HG02798 (cell line): ENCODE data around the gene USP13.
"Not testable (repeated sequence)": the region's sequence is repeated elsewhere in the genome, so short reads cannot be mapped to it uniquely, and the experiment has no call there.

Experiments
- ATAC-seq: cut with Tn5 transposase; IDR thresholded peaks from one replicate; pipeline ENCODE4 v1.9.1; 2021; ENCODE audit warnings: mild to moderate bottlenecking; ENCODE audit not compliant: unreplicated experiment, poor library complexity

Gene USP13

DNA sequence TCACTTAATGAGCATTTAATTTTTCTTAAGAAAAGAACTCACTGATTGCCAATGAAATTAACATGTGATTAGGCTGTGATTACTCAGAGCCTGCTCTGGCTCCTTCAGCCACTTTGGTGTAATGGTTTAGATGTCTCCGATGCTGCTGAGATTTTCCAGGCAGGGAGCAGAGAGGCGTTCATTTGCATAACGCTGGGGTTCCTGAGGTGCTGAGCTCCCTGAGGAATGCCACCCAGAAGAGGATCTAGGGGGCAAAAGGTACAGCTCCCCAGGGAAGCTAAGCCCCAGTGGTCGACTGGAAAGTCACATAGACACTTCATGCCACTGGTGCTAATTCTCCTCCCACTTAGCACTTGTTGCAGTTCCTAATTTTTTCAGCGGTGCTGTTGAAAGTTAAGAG lies 119.5 kb downstream of the USP13 start:
- no peak for ATAC-seq

DNA sequence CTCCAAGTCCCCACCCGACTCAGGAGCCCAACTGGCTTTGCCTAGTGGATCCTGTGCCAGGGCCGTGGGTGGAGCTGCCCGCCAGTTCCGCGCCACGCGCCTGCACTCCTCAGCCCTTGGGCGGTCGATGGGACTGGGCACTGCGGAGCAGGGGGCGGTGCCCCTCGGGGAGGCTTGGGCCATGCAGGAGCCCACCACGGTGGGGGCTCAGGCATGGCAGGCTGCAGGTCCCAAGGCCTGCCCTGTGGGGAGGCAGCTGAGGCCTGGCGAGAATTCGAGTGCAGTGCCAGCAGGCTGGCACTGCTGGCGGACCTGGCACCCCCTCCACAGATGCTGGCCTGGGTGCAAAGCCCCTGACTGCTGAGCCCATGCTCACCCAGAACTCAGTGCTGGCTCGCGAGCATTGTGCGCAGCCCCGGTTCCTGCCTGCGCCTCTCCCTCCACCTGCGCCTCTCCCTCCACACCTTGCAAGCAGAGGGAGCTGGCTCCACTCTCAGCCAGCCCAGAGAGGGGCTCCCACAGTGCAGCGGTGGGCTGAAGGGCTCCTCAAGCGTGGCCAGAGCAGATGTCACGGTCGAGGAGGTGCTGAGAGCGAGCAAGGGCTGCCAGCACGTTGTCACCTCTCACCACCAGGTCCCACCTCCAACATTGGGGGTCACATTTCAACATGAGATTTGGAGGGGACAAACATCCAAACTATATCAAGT lies 122.7 kb downstream of the USP13 start:
- ATAC-seq = no peak

DNA sequence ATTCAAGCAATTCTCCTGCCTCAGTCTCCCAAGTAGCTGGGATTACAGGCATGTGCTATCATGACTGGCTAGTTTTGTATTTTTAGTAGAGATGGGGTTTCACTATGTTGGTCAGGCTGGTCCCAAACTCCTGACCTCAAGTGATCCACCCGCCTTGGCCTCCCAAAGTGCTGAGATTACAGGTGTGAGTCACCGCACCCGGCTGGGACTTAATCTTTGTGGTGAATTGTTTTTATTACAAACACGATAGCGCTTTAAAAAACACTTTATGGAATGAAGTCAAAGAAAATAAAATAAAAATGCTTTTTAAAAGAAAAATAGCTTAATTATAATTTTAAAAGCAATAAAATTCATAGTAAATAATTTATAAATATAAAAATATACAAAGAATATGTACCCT lies 130.0 kb downstream of the USP13 start:
- not testable (repeated sequence) for ATAC-seq

DNA sequence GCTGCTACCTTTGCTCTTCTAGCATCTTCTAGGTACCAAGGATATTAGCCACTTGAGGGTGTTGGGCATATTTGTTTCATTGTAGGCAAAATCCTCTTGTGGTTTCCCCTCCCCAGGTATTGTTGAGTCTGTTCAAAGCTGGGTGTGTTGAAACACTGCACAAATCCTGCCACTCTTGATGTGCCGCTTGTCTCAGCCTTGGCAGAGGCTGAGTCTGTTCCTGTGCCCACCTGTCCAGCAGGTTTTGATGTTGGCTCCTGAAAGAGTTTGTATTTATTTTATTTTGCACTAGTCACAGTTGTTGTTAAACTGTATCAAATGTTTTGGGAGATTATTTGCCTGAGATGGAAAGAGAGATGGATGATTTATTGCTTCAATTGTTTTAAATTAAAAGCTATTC lies 136.2 kb downstream of the USP13 start:
- no peak for ATAC-seq

DNA sequence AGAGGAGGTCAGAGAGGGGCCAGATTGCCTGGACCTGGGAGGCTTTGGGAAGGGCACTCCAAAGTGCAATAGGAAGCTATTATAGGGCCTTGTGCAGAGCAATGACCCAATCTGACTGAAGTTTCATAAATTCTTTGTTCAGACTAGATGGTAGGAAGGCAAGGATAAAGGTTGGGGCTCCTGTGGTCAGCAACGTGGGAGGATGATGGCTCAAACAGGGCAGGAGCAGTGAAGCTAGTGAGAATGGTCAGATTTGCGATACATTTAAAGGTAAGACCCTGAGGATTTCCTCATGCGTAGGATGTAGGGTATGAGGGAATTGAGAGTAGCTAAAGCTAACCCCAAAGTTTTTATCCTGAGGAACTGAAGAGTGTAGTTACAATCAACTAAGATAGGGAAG lies 139.0 kb downstream of the USP13 start:
- ATAC-seq = no peak

DNA sequence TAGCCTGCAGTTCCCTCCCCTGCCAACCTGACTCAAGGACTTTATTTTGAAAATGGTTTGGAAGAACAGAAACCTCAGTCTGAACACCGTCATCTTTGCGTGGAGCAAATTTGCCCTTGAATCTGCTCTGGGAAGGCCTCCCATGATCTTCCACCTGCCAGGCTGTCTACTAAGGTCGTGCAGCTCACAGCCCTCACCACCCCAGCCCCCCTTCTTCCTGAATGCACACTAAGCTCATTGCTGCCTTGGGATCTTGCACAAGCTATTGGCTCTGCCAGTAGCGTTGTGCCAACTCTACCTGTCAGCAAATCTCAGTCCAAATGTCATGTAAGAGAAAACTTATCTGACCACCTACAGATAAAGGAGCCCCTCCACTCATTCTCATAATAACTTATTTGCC lies 141.5 kb downstream of the USP13 start:
- no peak for ATAC-seq

DNA sequence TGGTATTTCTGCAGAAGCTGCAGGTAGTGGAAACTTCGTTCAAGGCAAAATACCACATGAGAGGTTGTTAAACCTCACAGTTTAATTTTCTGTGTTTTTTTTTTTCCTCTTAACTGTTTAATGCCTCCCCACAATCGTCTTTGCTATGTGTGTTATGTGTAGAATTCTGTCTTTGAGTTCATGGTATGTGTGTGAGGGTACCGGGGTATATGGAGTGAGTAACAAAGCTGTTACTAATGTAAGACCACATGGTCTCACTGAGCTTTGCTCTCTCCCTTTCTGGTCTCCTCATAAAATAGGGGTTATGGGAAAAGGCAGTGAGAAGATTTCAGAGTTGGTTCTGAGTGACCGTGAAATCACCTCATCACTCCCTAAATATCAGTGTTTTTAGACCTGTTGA lies 143.6 kb downstream of the USP13 start:
- no peak for ATAC-seq

DNA sequence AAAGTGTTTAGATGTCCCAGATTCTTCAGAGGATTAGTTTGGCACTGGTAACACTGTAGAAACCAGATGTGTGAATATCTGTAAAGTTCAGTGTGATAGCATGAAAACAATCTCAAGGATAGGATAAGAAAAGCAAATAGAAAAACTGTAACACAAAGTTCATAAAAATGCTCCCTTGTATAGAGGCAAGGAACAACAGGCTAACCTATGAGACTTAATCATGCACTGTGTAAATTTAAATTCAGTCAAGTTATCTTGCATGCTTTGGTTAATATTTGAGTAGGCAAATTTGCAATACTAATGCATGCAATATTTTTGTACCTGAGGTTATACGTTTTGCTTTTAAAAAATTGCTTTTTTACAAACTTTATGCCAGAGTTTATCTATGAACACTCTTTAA lies 144.4 kb downstream of the USP13 start:
- ATAC-seq = no peak

DNA sequence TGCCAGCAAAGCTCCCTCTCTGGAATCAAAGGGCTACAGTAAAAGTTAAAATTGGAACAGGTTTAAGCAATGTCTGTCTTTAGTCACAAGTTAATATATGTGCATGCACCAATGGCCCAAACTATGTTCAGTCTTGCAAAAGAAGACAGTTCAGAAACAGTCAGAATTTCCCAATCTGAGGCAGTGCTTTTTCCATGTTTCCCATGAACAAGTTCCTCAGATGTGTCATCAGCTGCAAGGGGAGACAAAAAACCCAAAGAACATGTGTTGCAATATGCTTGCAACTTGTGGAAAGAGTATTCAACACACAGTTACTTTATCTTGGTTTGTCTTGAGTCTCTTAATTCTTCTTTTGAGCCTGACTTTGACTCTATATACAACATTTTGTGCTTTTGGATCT lies 148.4 kb downstream of the USP13 start:
- ATAC-seq = no peak

DNA sequence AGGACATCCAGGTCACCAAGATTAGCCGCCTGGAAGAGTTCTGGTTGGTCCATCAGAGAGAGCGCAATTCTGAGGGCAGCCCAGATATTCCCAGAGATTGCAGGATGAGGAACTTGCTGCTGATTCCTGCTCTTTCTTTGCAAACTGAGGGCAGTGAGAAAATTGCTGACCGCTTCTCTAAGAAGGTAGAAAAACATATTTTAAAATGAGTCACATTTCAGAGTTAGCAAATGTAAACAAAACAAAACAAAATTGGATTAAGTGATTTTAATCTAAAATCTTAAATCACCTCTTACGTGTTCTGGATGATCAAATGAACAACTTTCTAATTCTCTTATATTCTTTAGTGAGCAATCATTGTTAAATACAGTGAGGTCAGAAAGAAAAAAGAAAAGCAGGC lies 149.0 kb downstream of the USP13 start:
- ATAC-seq = no peak

DNA sequence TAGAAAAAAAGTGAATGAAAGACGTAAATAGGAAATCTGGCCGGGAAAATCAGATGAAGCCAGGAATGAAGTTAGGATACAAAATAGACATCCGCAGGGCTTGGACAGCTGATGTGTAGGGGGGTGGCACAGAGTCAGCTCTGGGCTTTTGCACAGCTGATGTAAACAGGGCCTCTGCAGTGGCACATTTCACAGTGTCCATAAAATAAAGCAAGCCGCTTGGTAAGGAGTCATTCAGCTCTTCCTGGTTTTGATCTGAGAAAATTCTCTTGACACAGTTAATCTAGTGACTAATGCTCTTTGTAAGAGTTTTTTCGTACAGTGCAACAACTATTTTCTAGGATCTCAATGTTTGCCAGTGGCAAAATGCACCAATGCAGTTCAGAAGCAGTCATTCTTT lies 153.3 kb downstream of the USP13 start:
- ATAC-seq = no peak

DNA sequence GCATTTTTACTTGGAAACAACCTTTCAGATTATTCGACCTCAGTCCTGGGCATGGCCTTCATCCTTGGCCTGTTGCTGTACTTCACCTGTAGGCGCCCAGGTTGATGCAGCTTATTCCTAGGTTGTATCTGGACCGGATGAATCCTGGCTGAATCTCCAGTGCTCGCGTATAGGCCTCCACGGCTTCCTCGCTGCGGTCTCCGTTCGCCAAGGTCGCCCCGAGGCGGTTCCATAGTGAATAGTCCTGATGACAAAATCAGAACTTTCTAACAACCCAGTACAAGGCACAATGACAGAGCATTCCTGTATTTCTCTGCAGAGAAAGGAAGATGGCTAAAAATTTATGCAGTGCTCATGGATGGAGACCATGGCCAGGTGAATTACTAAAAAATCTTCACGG lies 154.7 kb downstream of the USP13 start:
- ATAC-seq = no peak

DNA sequence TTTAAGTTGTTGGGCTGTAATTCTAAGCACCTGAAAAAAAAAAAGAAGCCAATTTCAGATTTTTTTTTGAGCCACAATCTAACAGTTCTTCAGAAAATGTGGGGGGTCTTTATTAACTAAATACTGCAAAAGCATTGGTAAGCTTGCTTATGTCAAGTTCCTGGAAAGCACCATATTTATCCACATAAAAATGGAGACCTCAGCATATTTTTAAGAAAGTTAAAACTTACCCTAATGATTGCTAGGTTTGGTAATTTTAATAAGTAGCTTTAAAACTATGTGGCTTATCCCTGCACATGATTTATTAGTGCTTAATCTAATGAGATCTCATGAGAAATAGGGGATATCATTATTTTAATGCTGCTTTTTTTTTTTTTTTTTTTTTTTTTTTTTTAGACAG lies 156.8 kb downstream of the USP13 start:
- ATAC-seq = no peak

DNA sequence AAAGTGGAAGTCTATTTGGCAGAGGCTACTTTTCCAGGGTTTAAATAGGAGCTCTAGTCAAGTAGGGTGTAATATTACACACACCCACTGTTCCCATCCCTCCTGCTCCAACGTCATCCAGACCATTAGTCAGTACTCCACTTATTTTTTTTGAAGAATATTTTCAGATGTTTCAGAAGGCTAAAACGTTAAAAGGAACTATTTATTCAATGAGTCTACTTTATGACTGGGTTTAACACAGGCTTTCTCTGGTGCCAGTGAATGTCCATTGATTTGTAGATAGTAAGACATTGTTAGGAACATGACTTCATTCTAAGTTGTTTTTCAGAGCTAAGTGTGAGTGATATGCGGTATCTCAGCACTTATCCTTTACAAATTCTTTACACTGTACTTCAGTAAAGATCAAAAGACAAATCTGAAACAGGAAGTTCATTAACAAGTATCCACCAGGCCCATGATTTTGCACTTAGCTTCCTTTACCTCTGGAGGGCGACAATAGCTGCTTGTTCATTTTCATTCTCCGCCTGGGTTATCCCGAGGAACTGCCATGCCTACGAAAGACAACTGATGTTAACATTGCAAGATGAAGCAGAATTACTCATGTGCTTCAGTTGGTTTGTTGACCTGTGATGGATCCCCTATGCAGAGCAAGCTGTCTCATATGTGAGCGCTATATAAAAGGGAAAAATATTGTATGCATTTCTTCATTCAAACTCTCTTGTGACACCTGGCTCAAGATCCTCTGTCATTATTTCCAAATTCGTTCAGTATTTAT lies 158.7 kb downstream of the USP13 start:
- ATAC-seq = peak; percentile 92

DNA sequence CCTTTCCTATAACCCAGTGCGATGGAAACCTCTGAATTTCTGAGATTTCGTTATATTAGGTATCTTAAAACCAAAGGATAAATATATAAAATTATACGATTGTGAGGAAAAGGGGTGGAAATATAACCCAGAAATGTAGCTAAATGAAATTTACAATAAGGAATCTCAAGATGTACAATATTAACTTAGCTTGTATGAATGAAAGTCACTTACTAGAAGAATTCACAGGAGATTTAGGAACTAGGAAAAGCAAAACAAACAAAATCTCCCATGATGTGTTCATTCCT lies 159.2 kb downstream of the USP13 start:
- ATAC-seq = no peak

DNA sequence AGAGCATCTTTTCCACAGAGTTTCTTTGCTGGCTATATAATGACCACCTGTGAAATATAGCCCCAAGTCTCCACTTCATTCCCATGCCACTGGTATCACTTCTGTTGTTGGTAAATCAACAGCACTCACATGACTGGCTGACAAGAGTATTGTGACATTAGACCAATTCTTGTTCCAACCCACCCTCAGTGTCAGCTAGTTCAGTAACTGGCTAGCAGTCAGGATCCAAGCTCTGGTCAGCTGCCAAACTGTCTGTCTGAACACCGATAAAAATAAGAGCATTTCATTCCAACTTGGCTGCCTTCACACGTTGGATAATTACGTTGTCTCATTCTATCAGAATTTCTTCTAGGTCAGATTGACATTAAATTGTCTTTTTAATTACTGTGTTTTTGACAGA lies 166.5 kb downstream of the USP13 start:
- no peak for ATAC-seq

DNA sequence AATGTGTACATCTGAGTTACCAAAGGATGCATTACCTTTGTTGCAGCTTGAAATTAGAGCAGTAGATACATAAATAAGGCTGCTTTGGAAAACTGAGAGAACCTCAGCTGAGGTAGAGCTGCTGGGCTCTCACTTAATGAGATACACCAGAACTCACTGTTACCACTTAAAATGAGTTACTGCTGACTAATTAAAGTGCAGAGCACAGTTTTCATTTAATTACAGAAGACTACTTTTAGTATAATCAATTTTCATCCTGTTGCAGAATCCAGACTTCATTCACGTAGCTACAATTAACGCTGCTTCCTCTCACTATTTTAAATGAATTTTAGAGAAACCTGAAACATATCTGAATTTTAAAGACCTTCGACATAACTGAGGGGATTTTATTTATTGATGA lies 169.5 kb downstream of the USP13 start:
- no peak for ATAC-seq

DNA sequence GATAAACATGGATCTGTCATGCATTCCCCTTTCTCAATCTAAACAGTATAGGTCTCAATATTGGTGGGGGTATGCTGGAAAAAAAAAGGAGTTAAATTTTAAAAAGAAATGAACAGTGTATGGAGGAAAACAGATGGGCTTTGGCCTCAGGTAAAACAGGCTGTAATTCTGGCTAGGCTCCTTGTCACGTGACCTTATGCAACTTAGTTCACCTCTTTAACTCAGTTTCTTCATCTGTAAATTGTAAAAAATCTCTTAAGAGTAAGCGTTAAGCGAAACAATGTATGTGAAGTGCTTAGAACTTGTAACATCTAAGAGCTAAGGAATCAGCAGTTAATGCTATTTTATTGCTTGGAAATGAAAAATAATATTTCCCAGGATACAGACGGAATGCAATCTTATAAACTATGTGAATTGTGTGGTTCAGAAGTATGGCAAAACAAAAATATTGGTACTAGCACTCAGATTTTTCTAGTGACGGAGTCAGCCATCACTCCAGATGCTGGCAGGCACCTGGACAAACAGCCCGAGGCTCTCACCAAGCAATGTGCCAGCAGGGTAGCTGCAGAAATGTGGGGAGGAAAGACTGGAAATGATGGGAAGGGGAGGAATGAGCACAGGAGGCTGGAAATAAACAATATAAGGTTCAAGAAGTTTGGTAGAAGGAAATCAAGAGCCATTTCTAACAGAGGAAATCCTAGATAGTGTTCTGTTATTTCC lies 172.8 kb downstream of the USP13 start:
- no peak for ATAC-seq

DNA sequence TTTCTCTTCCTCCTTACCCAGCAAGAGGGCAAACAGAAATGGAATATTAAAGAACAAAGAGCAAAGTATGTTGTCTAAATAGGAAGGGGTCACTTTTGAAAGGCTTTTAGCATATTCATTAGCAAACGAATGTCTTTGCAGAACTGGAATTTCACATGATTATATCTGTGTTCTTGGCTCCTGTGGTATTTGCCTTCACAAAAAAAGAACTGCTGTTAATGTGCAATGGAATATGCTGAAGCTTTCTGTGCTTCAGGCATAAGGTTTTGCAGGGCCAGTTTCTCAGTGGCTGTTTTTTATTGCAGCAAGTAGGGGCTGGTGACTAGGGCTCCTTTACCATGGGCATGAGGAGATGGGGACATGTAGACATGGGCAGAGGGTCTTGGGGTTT lies 173.4 kb downstream of the USP13 start:
- no peak for ATAC-seq

DNA sequence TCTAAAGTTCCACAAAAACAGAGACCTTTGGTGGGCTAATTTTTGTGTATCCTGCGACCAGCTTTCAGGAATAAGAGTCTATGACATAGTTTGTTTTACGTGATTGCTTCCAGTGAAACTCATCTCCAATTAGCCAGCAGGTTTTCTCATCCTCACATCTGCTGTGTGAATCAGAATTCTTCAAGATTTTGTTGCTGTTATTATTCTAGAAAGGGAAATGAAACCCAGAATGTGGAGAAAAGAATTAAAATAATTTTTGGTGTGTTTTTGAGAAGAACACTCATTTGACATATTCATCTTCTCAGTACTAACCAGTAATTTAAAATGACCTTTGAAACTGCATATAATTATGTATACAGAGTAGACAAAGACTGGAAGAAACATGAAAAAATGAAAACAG lies 175.9 kb downstream of the USP13 start:
- ATAC-seq = no peak

DNA sequence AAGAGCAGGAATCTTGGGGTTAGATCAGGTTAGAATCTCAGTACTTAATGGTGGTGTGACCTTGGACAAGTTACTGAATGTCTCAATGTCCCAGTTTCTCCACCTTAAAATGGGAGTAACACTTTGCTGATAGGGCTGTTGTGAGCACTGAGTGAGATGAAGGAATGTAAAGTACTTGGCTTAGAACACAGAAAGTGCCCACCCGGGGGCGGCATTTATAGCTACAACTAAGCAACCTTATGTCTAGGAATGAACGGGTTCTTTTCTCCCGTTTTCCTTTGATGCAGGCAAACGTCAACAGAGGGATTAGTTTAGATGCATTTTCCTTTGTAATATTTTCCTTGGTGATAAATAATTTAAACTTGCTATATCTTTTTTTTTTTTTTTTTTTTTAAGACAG lies 176.6 kb downstream of the USP13 start:
- no peak for ATAC-seq
